GM23248 (cell line): Measurements from ENCODE around the gene BFAR. TPM values are rescaled to one million over a fixed set of nuclear protein-coding genes. Genes with fewer than 3 reads are reported as not detected.
"Not testable (repeated sequence)": the region's sequence is repeated elsewhere in the genome, so short reads cannot be mapped to it uniquely, and the experiment has no call there.

ENCODE experiments used
- DNase-seq: peaks from one replicate; pipeline ENCODE4 v3.0.0-alpha.2; 2015
- H2AFZ ChIP-seq: fragments of 200-600 bp; sonication (generic); 2 replicates; pipeline ENCODE4 v1.6.1; 2016; ENCODE audit warnings: antibody characterized with exemption
- H3F3A ChIP-seq: fragments of 200-600 bp; sonication (generic); 2 replicates; pipeline ENCODE4 v1.6.1; 2016; ENCODE audit warnings: mild to moderate bottlenecking, antibody characterized with exemption, mixed run types; ENCODE audit not compliant: insufficient read depth
- H3K27ac ChIP-seq: fragments of 200-600 bp; sonication (generic); 2 replicates; pipeline ENCODE4 v1.5.1; 2016; ENCODE audit warnings: mild to moderate bottlenecking
- H3K27me3 ChIP-seq: fragments of 200-600 bp; sonication (generic); replicated peaks from 2 replicates; pipeline ENCODE4 v1.6.1; 2016; ENCODE audit warnings: mild to moderate bottlenecking; ENCODE audit not compliant: insufficient read depth
- H3K36me3 ChIP-seq: fragments of 200-600 bp; sonication (generic); 2 replicates; pipeline ENCODE4 v1.6.1; 2016; ENCODE audit warnings: low read depth, mild to moderate bottlenecking
- H3K4me1 ChIP-seq: fragments of 200-600 bp; sonication (generic); 2 replicates; pipeline ENCODE4 v1.6.1; 2016; ENCODE audit warnings: mild to moderate bottlenecking; ENCODE audit not compliant: insufficient read depth
- H3K4me2 ChIP-seq: fragments of 200-600 bp; sonication (generic); one replicate; pipeline ENCODE4 v1.6.1; 2016; ENCODE audit warnings: mild to moderate bottlenecking; ENCODE audit not compliant: unreplicated experiment
- H3K4me3 ChIP-seq: fragments of 200-600 bp; sonication (generic); 2 replicates; pipeline ENCODE4 v1.5.1; 2016; ENCODE audit warnings: mild to moderate bottlenecking
- H3K79me2 ChIP-seq: fragments of 200-600 bp; sonication (generic); 2 replicates; pipeline ENCODE4 v1.6.1; 2016; ENCODE audit warnings: mild to moderate bottlenecking; ENCODE audit not compliant: insufficient read depth
- H3K9ac ChIP-seq: fragments of 200-600 bp; sonication (generic); 2 replicates; pipeline ENCODE4 v1.6.1; 2016; ENCODE audit warnings: mild to moderate bottlenecking
- H3K9me2 ChIP-seq: fragments of 200-600 bp; sonication (generic); 2 replicates; pipeline ENCODE4 v1.6.1; 2016; ENCODE audit warnings: mixed run types, mild to moderate bottlenecking, moderate library complexity; ENCODE audit not compliant: insufficient read depth
- H3K9me3 ChIP-seq: fragments of 200-600 bp; sonication (generic); one replicate; pipeline ENCODE4 v1.6.1; 2017; ENCODE audit warnings: low read depth
- H4K20me1 ChIP-seq: fragments of 200-600 bp; sonication (generic); 2 replicates; pipeline ENCODE4 v1.6.0; 2016; ENCODE audit not compliant: insufficient read depth
- EZH2 ChIP-seq: fragments of 200-600 bp; sonication (generic); IDR thresholded peaks from 2 replicates; pipeline ENCODE4 v1.6.1; 2018; ENCODE audit warnings: antibody characterized with exemption, mild to moderate bottlenecking; ENCODE audit not compliant: insufficient read depth, poor library complexity, severe bottlenecking
- EZH2phosphoT487 ChIP-seq: fragments of 200-600 bp; sonication (generic); IDR thresholded peaks from 2 replicates; pipeline ENCODE4 v1.6.1; 2018; ENCODE audit warnings: antibody characterized with exemption, moderate library complexity, mild to moderate bottlenecking, low read depth; ENCODE audit not compliant: insufficient read depth
- WGBS, 2 experiments: methylation state at CpG; one replicate each; pipeline ENCODE4 v1.1.6; 2015 to 2017; ENCODE audit warnings: low lambda C conversion rate in 2 of 2, low coverage in 1 of 2; ENCODE audit errors: missing lambda C conversion rate in 2 of 2; 5-methylcytosine and 5-hydroxymethylcytosine counted together
- in situ Hi-C: fragments of 300-500 bp; cut with MboI; formaldehyde crosslinking; loops from 2 replicates; pipeline ENCODE4 v1.15.0; 2020
- polyA plus RNA-seq: library from polyadenylated mRNA; unstranded; fragments of >200 nt; fragmentation: Nextera tagmentation; extraction: Ambion mirVana; gene quantifications from 2 replicates; pipeline ENCODE4 v1.2.1, GENCODE V29; 2016
- total RNA-seq: library from RNA; depleted of rRNA; stranded (reverse); fragments of >200 nt; shearing (Covaris generic); gene quantifications from 2 replicates; pipeline ENCODE4 v1.2.3, GENCODE V29; 2014

The BFAR gene
- total and polyA plus RNA-seq, 2 experiments from 2014 or later: 43.3 to 122 TPM

GRCh38 chr16:14678748-14679497, 46.2 kb downstream of the BFAR start:
- Histone ChIP-seq H3F3A (no peaks in the 10 kb centered on the region), H4K20me1 (no peaks in the 10 kb centered on the region), H3K9ac (no peak overlapping the region), H3K4me1 (no peaks in the 10 kb centered on the region), H2AFZ (no peak overlapping the region), H3K9me2 (no peaks in the 10 kb centered on the region), H3K27ac (no peak overlapping the region), H3K9me3 (no peaks in the 10 kb centered on the region), H3K4me3 (no peak overlapping the region), H3K4me2 (no peak overlapping the region), H3K36me3 (no peaks in the 10 kb centered on the region), H3K27me3 (no peaks in the 10 kb centered on the region), H3K79me2 (no peaks in the 10 kb centered on the region)
- in situ Hi-C loops: no loop called here
- WGBS, 2 experiments: 51 to 60% methylated on average over 11 of the region's 11 CpGs
- TF ChIP-seq EZH2 (no peak), EZH2phosphoT487 (no peak)
- DNase-seq: no peak

GRCh38 chr16:14680396-14680795, 47.6 kb downstream of the BFAR start:
- not testable (repeated sequence) for DNase-seq, H3K79me2 ChIP-seq

DNA sequence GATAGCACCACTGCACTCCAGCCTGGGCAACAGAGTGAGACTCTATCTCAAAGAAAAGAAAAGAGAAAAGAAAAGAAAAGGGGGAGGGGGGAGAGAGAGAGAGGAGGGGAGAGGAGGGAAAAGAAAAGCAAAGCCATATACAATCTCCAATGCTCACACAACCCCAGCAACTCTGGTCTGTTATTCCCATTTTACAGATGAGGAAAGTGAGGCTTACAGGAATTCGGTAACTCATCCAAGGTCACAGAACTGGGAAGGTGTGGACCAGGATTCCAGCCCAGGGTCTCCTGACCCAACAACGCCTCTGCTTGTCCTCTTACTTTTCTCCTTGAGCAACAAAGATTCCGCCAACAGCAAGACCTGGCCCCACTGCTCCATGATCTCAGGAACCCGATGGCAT, 48.4 kb downstream of the BFAR start:
- in situ Hi-C loops: no loop called here

More at GRCh38 chr16:14680396-14680795, 47.6 kb downstream of the BFAR start:
- H2AFZ ChIP-seq, H3K27ac ChIP-seq, H3K9ac ChIP-seq, H3F3A ChIP-seq, H3K9me3 ChIP-seq, H3K4me1 ChIP-seq, H3K4me2 ChIP-seq, H3K4me3 ChIP-seq, H3K27me3 ChIP-seq, in situ Hi-C loops, H3K9me2 ChIP-seq, H4K20me1 ChIP-seq, H3K36me3 ChIP-seq: not testable (repeated sequence)
- WGBS, 2 experiments: 57 to 75% methylated on average over 7 of the region's 7 CpGs

GRCh38 chr16:14682121-14682520, 49.4 kb downstream of the BFAR start:
- in situ Hi-C loops: no loop called here
- H3K27me3 ChIP-seq: no peaks in the 10 kb centered on the region

More for the DNA sequence above, 48.4 kb downstream of the BFAR start:
- H3F3A ChIP-seq: no peaks in the 10 kb centered on the region
- no peak overlapping the region for H3K4me3 ChIP-seq
- H3K27me3 ChIP-seq: no peaks in the 10 kb centered on the region
- no peaks in the 10 kb centered on the region for H4K20me1 ChIP-seq
- H3K27ac ChIP-seq: no peak overlapping the region
- no peaks in the 10 kb centered on the region for H3K36me3 ChIP-seq
- no peaks in the 10 kb centered on the region for H3K9me2 ChIP-seq
- TF ChIP-seq EZH2 (no peak), EZH2phosphoT487 (no peak)
- no peak overlapping the region for H3K9ac ChIP-seq
- no peak overlapping the region for H3K4me2 ChIP-seq
- WGBS, 2 experiments: 79 to 82% methylated on average over 4 of the region's 4 CpGs
- no peak for DNase-seq
- no peaks in the 10 kb centered on the region for H3K4me1 ChIP-seq
- no peaks in the 10 kb centered on the region for H3K9me3 ChIP-seq
- H3K79me2 ChIP-seq: no peaks in the 10 kb centered on the region
- H2AFZ ChIP-seq: no peak overlapping the region

DNA sequence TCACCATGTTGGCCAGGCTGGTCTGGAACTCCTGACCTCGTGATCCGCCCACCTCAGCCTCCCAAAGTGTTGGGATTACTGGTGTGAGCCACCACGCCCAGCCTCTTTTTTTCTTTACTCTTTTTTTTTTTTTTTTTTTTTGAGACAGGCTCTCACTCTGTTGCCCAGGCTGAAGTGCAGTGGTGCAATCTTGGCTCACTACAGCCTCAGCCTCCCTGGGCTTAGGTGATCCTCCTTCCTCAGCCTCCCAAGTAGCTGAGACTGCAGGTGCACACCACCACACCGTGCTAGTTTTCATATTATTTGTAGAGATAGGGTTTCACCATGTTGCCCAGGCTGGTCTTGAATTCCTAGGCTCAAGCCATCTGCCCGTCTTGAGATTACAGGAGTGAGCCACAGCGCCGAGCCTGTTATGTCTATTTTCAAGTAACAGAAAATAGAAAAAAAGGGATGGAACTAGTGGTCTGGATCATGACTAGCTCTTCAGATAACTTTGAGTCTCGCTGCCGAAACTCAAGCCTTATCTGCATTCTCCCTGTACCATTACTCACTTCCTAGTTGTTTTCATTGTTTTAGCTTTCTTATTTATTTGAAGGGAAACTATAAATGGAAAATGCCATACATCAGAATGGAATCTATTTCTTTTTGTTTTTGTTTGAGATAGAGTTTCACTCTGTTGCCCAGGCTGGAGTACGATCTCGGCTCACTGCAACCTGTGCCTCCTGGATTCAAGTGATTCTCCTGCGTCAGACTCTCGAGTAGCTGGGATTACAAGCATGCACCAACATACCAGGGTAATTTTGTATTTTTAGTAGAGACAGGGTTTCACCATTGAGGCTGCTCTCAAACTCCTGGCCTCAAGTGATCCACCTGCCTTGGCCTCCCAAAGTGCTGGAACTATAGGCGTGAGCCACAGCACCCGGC, 53.4 kb downstream of the BFAR start:
- in situ Hi-C loops, H3K9me2 ChIP-seq, H3K27ac ChIP-seq: not testable (repeated sequence)

More at GRCh38 chr16:14682121-14682520, 49.4 kb downstream of the BFAR start:
- no peaks in the 10 kb centered on the region for H3K36me3 ChIP-seq
- no peaks in the 10 kb centered on the region for H3K79me2 ChIP-seq
- H3K4me2 ChIP-seq: no peak overlapping the region
- DNase-seq: no peak
- no peak overlapping the region for H3K9ac ChIP-seq
- H3K4me3 ChIP-seq: no peak overlapping the region
- no peaks in the 10 kb centered on the region for H3F3A ChIP-seq
- H3K27ac ChIP-seq: no peak overlapping the region
- 85 to 96% methylated on average over 8 of the region's 8 CpGs for WGBS, 2 experiments
- H2AFZ ChIP-seq: no peak overlapping the region
- H3K9me3 ChIP-seq: no peaks in the 10 kb centered on the region
- no peak for TF ChIP-seq EZH2phosphoT487
- TF ChIP-seq EZH2: no peak
- no peaks in the 10 kb centered on the region for H4K20me1 ChIP-seq
- H3K4me1 ChIP-seq: no peaks in the 10 kb centered on the region
- no peaks in the 10 kb centered on the region for H3K9me2 ChIP-seq

GRCh38 chr16:14694129-14694528, 61.4 kb downstream of the BFAR start, which contains the start of gene PLA2G10:
Gene PLA2G10 (minus strand): TSS chr16:14694308. CDS start chr16:14694229, 79 bp downstream.
- H3K4me1 ChIP-seq, H3K9me3 ChIP-seq, H3K9ac ChIP-seq, H3K4me2 ChIP-seq, H3K9me2 ChIP-seq, DNase-seq, H3K36me3 ChIP-seq, H2AFZ ChIP-seq, H4K20me1 ChIP-seq, H3K27me3 ChIP-seq, H3F3A ChIP-seq, H3K27ac ChIP-seq, H3K4me3 ChIP-seq, in situ Hi-C loops, H3K79me2 ChIP-seq: not testable (repeated sequence)
- no CpG with 5 or more reads among the region's 28 CpGs for WGBS, 2 experiments

More for the DNA sequence above, 53.4 kb downstream of the BFAR start:
- DNase-seq, H3K9me3 ChIP-seq, H3K4me1 ChIP-seq, H3K9ac ChIP-seq, H3K4me3 ChIP-seq, H3F3A ChIP-seq, H4K20me1 ChIP-seq, H2AFZ ChIP-seq, H3K4me2 ChIP-seq, H3K79me2 ChIP-seq, H3K36me3 ChIP-seq, H3K27me3 ChIP-seq: not testable (repeated sequence)
- WGBS, 2 experiments: 74% methylated on average over 15 of the region's 15 CpGs
